Bronchial epithelial cell (primary cell): ENCODE data around the gene JAG2. TPM values are rescaled to one million over a fixed set of nuclear protein-coding genes. Genes with fewer than 3 reads are reported as not detected.

Source experiments
- DNase-seq: peaks from one replicate; pipeline ENCODE4 v3.0.0-alpha.2; 2010; ENCODE audit warnings: low read depth
- FAIRE-seq: peaks from 2 replicates; lab custom pipeline; 2011; peaks lifted over from hg19 to GRCh38; lab: Jason Lieb, UNC
- H3K27me3 ChIP-seq: 2 replicates; pipeline ENCODE4 v1.5.1; 2011; ENCODE audit warnings: low read length; ENCODE audit not compliant: control insufficient read depth, insufficient read depth
- H3K36me3 ChIP-seq: 2 replicates; pipeline ENCODE4 v1.5.1; 2011; ENCODE audit warnings: low read length; ENCODE audit not compliant: control insufficient read depth, insufficient read depth
- H3K4me3 ChIP-seq: 2 replicates; pipeline ENCODE4 v1.5.1; 2011; ENCODE audit warnings: mild to moderate bottlenecking, low read depth, low read length, control low read depth
- total RNA-seq: library from RNA; depleted of rRNA; stranded (reverse); fragments of >200 nt; gene quantifications from 2 replicates; pipeline ENCODE4 v1.2.1, GENCODE V29; 2014
- TF ChIP-seq, protein P1 (sequence below): IDR thresholded peaks from 2 replicates; pipeline ENCODE4 v1.5.1; 2011; ENCODE audit warnings: mild to moderate bottlenecking, moderate library complexity, low read length, control low read depth, inconsistent platforms; ENCODE audit not compliant: insufficient read depth, severe bottlenecking

JAG2 gene
- total RNA-seq, 1 donor from 2014 or later = 45.3 TPM

- Histone ChIP-seq H3K36me3 (no peaks in the 10 kb centered on the region), H3K4me3 (peak overlapping the region; percentile 74), H3K27me3 (no peaks in the 10 kb centered on the region)
- TF ChIP-seq, protein P1, sequence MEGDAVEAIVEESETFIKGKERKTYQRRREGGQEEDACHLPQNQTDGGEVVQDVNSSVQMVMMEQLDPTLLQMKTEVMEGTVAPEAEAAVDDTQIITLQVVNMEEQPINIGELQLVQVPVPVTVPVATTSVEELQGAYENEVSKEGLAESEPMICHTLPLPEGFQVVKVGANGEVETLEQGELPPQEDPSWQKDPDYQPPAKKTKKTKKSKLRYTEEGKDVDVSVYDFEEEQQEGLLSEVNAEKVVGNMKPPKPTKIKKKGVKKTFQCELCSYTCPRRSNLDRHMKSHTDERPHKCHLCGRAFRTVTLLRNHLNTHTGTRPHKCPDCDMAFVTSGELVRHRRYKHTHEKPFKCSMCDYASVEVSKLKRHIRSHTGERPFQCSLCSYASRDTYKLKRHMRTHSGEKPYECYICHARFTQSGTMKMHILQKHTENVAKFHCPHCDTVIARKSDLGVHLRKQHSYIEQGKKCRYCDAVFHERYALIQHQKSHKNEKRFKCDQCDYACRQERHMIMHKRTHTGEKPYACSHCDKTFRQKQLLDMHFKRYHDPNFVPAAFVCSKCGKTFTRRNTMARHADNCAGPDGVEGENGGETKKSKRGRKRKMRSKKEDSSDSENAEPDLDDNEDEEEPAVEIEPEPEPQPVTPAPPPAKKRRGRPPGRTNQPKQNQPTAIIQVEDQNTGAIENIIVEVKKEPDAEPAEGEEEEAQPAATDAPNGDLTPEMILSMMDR = no peak
- FAIRE-seq (no peak), DNase-seq (peak; percentile 37)
Measured at GRCh38 chr14:105092171-105093037, 76.2 kb downstream of the JAG2 start.

GRCh38 chr14:105091517-105092170, 76.9 kb downstream of the JAG2 start:
- no peak for FAIRE-seq
- Histone ChIP-seq H3K36me3 (no peaks in the 10 kb centered on the region), H3K27me3 (no peaks in the 10 kb centered on the region), H3K4me3 (no peak overlapping the region)
- TF ChIP-seq, protein P1 = no peak
- DNase-seq = peak; percentile 85

DNA sequence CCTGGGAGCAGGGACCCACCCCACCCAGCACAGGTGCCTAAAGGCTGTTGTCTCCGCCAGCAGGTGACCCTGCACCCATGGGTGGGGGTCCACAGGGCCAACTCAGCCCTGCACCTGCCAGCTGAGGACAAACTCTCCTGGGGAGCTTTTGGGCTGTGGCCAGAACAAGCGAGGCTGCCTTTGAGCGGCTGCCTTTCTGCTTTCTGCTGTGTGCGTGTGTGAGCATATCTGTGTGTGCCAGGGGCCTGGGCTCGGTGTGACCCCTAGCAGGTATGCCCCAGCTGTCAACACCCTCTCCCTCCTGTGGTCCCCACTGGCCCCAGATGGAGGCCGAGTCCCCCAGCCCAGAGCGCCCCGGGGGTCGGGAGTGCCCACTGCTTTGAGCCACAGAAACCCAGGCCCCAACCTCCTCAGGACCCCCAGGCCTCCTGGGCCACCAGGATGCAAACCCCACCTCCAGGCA, 77.5 kb downstream of the JAG2 start:
- DNase-seq (no peak), FAIRE-seq (no peak)
- Histone ChIP-seq H3K36me3 (no peaks in the 10 kb centered on the region), H3K27me3 (no peaks in the 10 kb centered on the region), H3K4me3 (no peak overlapping the region)
- TF ChIP-seq, protein P1 = no peak

Other genes starting within 250 kb of the JAG2 start
- not detected in 2 replicates for gene PLD4, start 243.9 kb downstream of the JAG2 start, total RNA-seq
- gene AHNAK2, start 190.4 kb downstream of the JAG2 start, total RNA-seq = 367 and 620 TPM in 2 replicates
- gene CLBA1, start 183.0 kb downstream of the JAG2 start, total RNA-seq = 8.4 and 14.1 TPM in 2 replicates
- gene CDCA4, start 147.7 kb downstream of the JAG2 start, total RNA-seq = 35.5 and 50.8 TPM in 2 replicates
- 0.13 TPM in 1 of 2 replicates, not detected in the other for gene GPR132, start 103.3 kb downstream of the JAG2 start, total RNA-seq
- 31.9 and 45.4 TPM in 2 replicates for gene NUDT14, start 12.5 kb upstream of the JAG2 start, total RNA-seq
- 63.4 and 75.8 TPM in 2 replicates for gene BTBD6, start 79.8 kb upstream of the JAG2 start, total RNA-seq
- 22.3 and 24.0 TPM in 2 replicates for gene BRF1, start 132.2 kb upstream of the JAG2 start, total RNA-seq
- 42.4 and 43.1 TPM in 2 replicates for gene PACS2, start 146.0 kb upstream of the JAG2 start, total RNA-seq
- gene TEX22, start 229.8 kb upstream of the JAG2 start, total RNA-seq = 0.38 and 1.8 TPM in 2 replicates